HL-60 (cell line): ENCODE measurements around the gene STIP1.
A peak's percentile ranks its signal among the peaks of the same experiment; 100 is the strongest.

Source experiments
- DNase-seq, 2 experiments: peaks; one replicate each; pipeline ENCODE4 v3.0.0-alpha.2; 2010 to 2020; ENCODE audit warnings: low read depth in 1 of 2, low spot score in 1 of 2
- H3K27ac ChIP-seq: fragments of 250-450 bp; sonication (Bioruptor Pico); replicated peaks from 2 replicates; pipeline ENCODE4 v1.5.1; 2020; ENCODE audit warnings: mild to moderate bottlenecking, moderate library complexity
- H3K27me3 ChIP-seq: fragments of 250-450 bp; sonication (Bioruptor Pico); 2 replicates; pipeline ENCODE4 v1.5.1; 2021; ENCODE audit warnings: mild to moderate bottlenecking, moderate library complexity; ENCODE audit not compliant: insufficient read depth, poor library complexity, severe bottlenecking
- H3K4me3 ChIP-seq: replicated peaks from 2 replicates; pipeline ENCODE4 v1.5.1; 2011; ENCODE audit warnings: mild to moderate bottlenecking, control low read depth, low read length; ENCODE audit not compliant: insufficient read depth
- GABPA ChIP-seq: IDR thresholded peaks from 2 replicates; pipeline ENCODE4 v1.6.1; 2012; ENCODE audit warnings: low read depth
- POLR2AphosphoS5 ChIP-seq: IDR thresholded peaks from 2 replicates; pipeline ENCODE4 v1.6.1; 2012; ENCODE audit warnings: low read depth
- REST ChIP-seq: IDR thresholded peaks from 2 replicates; pipeline ENCODE4 v1.6.1; 2012; ENCODE audit warnings: low read depth; ENCODE audit not compliant: insufficient replicate concordance
- SPI1 ChIP-seq: IDR thresholded peaks from 2 replicates; pipeline ENCODE4 v1.6.1; 2012; ENCODE audit warnings: low read depth, mild to moderate bottlenecking, borderline replicate concordance
- TF ChIP-seq, protein P1 (sequence below): IDR thresholded peaks from one replicate; pipeline ENCODE4 v1.5.1; 2011; ENCODE audit warnings: low read length, control low read depth, inconsistent platforms; ENCODE audit not compliant: insufficient read depth

Gene STIP1

DNA sequence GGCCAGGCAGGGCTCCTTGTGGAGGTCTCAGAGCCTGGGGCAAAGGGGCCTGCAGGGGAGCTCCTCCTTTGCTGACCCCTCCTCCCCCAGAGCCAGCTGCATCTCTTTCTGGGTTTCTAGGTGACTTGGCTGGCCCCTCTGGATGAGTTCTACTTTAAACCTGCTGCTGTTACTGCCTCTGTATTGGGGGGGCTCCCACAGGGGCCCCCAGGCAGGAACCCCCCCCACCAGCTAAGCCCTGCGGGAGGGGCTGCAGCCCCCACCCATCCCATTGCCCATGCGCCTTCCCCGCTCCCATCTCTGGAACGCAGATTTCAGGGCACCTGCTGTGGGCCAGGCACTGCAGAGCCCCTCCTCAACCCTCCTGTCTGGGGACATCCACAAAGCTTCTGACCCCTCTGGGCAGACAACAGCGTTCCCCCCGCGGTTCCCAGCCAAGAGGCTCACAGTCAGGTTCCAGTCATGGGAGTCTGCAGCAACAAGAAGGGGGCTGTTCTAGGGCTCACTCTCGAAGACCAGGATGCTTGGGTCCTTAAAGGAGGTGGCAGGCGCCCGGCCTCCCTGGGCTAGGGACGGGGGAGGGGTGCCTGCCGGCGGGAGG lies 64.5 kb downstream of the STIP1 start:
- H3K27ac ChIP-seq = no peak overlapping the region; the same call in 1 of the 2 replicates
- no peaks in the 10 kb centered on the region for H3K27me3 ChIP-seq
- no peak for TF ChIP-seq SPI1
- no peak for TF ChIP-seq REST
- TF ChIP-seq, protein P1, sequence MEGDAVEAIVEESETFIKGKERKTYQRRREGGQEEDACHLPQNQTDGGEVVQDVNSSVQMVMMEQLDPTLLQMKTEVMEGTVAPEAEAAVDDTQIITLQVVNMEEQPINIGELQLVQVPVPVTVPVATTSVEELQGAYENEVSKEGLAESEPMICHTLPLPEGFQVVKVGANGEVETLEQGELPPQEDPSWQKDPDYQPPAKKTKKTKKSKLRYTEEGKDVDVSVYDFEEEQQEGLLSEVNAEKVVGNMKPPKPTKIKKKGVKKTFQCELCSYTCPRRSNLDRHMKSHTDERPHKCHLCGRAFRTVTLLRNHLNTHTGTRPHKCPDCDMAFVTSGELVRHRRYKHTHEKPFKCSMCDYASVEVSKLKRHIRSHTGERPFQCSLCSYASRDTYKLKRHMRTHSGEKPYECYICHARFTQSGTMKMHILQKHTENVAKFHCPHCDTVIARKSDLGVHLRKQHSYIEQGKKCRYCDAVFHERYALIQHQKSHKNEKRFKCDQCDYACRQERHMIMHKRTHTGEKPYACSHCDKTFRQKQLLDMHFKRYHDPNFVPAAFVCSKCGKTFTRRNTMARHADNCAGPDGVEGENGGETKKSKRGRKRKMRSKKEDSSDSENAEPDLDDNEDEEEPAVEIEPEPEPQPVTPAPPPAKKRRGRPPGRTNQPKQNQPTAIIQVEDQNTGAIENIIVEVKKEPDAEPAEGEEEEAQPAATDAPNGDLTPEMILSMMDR = no peak
- TF ChIP-seq GABPA = no peak
- H3K4me3 ChIP-seq = peak overlapping the region; percentile 75
- DNase-seq = no peak

GRCh38 chr11:64251016-64251752 lies 65.2 kb downstream of the STIP1 start, which contains the start of gene PLCB3:
Gene PLCB3 (plus strand): TSS chr11:64251530. CDS start chr11:64251650, 120 bp downstream.
- TF ChIP-seq SPI1 (no peak), REST (no peak), GABPA (no peak), POLR2AphosphoS5 (no peak)
- TF ChIP-seq, protein P1 = no peak
- H3K4me3 ChIP-seq = peak within 1 kb of the TSS; percentile 75
- H3K27ac ChIP-seq = peak within 1 kb of the TSS; percentile 49
- H3K27me3 ChIP-seq = no peaks in the 10 kb centered on the region
- DNase-seq = peak in 1 of 2 experiments; percentile 44

- TF ChIP-seq, protein P1 = no peak
- TF ChIP-seq POLR2AphosphoS5 (no peak), REST (no peak), SPI1 (no peak), GABPA (no peak)
- Histone ChIP-seq H3K27me3 (no peaks in the 10 kb centered on the region), H3K27ac (peak overlapping the region; percentile 49; the same call in 1 of the 2 replicates), H3K4me3 (peak overlapping the region; percentile 75)
- DNase-seq = no peak
Measured at GRCh38 chr11:64251753-64252002, 65.7 kb downstream of the STIP1 start.
